Karpas-422 (cell line): ENCODE results near the gene MAPT. TPM values are rescaled to one million over a fixed set of nuclear protein-coding genes. Genes with fewer than 3 reads are reported as not detected.

Source experiments
- DNase-seq: peaks from one replicate; pipeline ENCODE4 v3.0.0-alpha.2; 2015
- H2AFZ ChIP-seq: fragments of 200-600 bp; sonication (generic); 2 replicates; pipeline ENCODE4 v1.6.1; 2014; ENCODE audit warnings: antibody characterized with exemption, low read length, mixed read lengths
- H3K27ac ChIP-seq: fragments of 200-600 bp; sonication (generic); 2 replicates; pipeline ENCODE4 v1.5.1; 2014; ENCODE audit warnings: mild to moderate bottlenecking, low read length, moderate library complexity
- H3K27me3 ChIP-seq: fragments of 200-600 bp; sonication (generic); 2 replicates; pipeline ENCODE4 v1.6.1; 2014; ENCODE audit warnings: low read length, mixed read lengths
- H3K36me3 ChIP-seq: fragments of 200-600 bp; sonication (generic); 2 replicates; pipeline ENCODE4 v1.6.1; 2014; ENCODE audit warnings: low read length, mixed read lengths; ENCODE audit not compliant: insufficient read depth
- H3K4me1 ChIP-seq: fragments of 200-600 bp; sonication (generic); 2 replicates; pipeline ENCODE4 v1.6.1; 2014; ENCODE audit warnings: mild to moderate bottlenecking, low read length, mixed read lengths
- H3K4me2 ChIP-seq: fragments of 200-600 bp; sonication (generic); 2 replicates; pipeline ENCODE4 v1.6.1; 2014; ENCODE audit warnings: low read length, low read depth, mild to moderate bottlenecking; ENCODE audit not compliant: poor library complexity, severe bottlenecking
- H3K4me3 ChIP-seq: fragments of 200-600 bp; sonication (generic); 2 replicates; pipeline ENCODE4 v1.5.1; 2014; ENCODE audit warnings: mild to moderate bottlenecking, antibody characterized with exemption, low read length, mixed read lengths
- H3K79me2 ChIP-seq: fragments of 200-600 bp; sonication (generic); 2 replicates; pipeline ENCODE4 v1.6.1; 2014; ENCODE audit warnings: mild to moderate bottlenecking, low read length, mixed read lengths
- H3K9ac ChIP-seq: fragments of 200-600 bp; sonication (generic); 2 replicates; pipeline ENCODE4 v1.6.0; 2014; ENCODE audit warnings: low read length
- H3K9me2 ChIP-seq: fragments of 200-600 bp; sonication (generic), shearing (Covaris generic); replicated peaks from 2 replicates; pipeline ENCODE4 v1.6.0; 2014; ENCODE audit warnings: mild to moderate bottlenecking, low read length, moderate library complexity; ENCODE audit not compliant: insufficient read depth
- H3K9me3 ChIP-seq: fragments of 300-700, 200-600 bp; sonication (generic); 2 replicates; pipeline ENCODE4 v1.6.1; 2014; ENCODE audit warnings: low read length, mixed read lengths
- H4K20me1 ChIP-seq: fragments of 200-600 bp; sonication (generic); 2 replicates; pipeline ENCODE4 v1.6.1; 2014; ENCODE audit warnings: mild to moderate bottlenecking, antibody characterized with exemption, low read length, low read depth; ENCODE audit not compliant: insufficient read depth
- total RNA-seq: library from RNA; depleted of rRNA; stranded (reverse); fragments of >200 nt; shearing (Covaris generic); gene quantifications from 2 replicates; pipeline ENCODE4 v1.2.3, GENCODE V29; 2014; ENCODE audit warnings: low replicate concordance

The MAPT gene
- total RNA-seq, 1 experiment from 2014 or later: 0.15 TPM

DNA sequence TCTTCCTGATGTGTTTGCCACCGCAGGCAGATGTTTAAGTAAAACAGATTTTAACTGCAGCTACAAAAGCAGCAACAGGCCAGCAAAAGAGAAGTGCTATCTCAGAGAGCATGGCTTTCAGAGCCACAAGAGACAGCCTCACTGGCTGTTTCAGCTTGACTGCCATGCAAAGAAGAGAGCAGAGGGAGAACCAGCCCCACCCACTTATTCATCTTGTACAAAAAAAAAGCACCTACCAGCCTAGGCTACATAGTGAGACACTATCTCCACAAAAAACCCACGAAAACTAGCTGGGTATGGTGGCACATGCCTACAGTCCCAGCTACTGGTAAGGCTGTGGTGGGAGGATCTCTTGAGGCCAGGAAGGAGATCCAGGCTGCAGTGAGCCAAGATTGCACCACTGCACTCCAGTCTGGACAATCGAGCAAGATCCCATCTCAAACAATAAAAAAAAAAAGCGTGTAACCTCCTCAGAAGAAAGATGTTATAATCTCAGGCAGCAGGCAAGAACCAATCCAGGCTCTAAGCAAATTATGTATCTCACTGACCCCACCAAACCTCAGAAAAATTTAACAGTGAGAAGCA is 134.7 kb downstream of the MAPT start:
- Histone ChIP-seq H3K79me2 (no peaks in the 10 kb centered on the region), H3K9me2 (no peaks in the 10 kb centered on the region), H3K36me3 (peaks cover 10% of the 10 kb centered on the region; the same call in 1 of the 2 replicates), H3K4me3 (peak overlapping the region; percentile 54), H3K27me3 (no peaks in the 10 kb centered on the region), H3K9me3 (no peaks in the 10 kb centered on the region), H3K9ac (peak overlapping the region; percentile 70), H2AFZ (no peak overlapping the region), H3K4me1 (peaks cover 69% of the 10 kb centered on the region), H3K4me2 (peak overlapping the region; percentile 72), H4K20me1 (no peaks in the 10 kb centered on the region), H3K27ac (peak overlapping the region; percentile 95)
- DNase-seq: peak; percentile 93

DNA sequence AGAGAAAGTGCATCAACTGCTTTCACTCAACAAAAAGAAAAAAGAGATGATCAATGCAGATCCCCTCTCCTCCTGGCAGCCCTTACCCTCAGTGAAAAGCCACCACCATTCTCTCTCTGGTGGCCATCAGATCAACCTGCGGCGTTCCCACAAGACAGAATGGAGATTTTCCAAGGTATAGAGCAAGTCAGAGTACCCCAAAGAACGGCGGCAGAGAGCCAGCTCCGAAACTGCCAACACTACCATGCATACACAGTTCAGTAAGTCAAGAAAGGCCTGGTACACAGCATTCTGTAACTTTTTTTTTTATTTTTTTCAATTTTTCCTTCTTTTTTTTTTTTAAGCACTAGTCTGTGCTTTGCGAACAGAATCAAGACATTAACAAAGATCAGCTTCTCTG is 135.3 kb downstream of the MAPT start:
- Histone ChIP-seq H3K9me3 (no peaks in the 10 kb centered on the region), H3K4me3 (no peak overlapping the region), H3K4me2 (peak overlapping the region; percentile 72), H4K20me1 (0 out of 2 replicates have a peak, but pooled peaks cover under 1% of the 10 kb centered on the region), H3K36me3 (peaks cover 12% of the 10 kb centered on the region; the same call in 1 of the 2 replicates), H3K27ac (peak overlapping the region; percentile 95), H2AFZ (no peak overlapping the region), H3K9me2 (no peaks in the 10 kb centered on the region), H3K27me3 (no peaks in the 10 kb centered on the region), H3K4me1 (peaks cover 69% of the 10 kb centered on the region), H3K79me2 (no peaks in the 10 kb centered on the region), H3K9ac (no peak overlapping the region)
- no peak for DNase-seq

DNA sequence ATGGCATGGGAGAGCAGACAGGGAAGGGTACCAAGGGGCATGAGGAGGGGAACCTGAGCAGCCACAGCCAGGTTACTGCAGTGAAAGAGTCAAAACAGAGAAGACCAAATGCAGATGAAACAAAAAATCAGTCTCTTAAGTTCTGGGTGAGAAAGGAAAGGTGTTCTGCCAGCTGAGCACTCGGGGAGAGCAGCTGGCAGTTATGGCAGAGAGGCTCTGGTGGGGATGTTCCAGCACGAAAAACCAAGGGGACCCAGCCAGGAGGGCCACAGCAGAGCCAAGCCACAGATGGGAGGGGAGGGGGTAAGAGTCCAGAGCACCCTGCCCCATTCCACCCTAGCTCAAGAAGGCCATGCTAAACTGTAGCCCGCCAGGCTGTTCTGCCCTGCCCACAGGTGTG is 136.4 kb downstream of the MAPT start:
- Histone ChIP-seq H3K9ac (no peak overlapping the region), H3K4me2 (peak overlapping the region; percentile 15), H3K27me3 (no peaks in the 10 kb centered on the region), H3K4me3 (no peak overlapping the region), H3K9me2 (no peaks in the 10 kb centered on the region), H3K4me1 (peaks cover 63% of the 10 kb centered on the region), H4K20me1 (0 out of 2 replicates have a peak, but pooled peaks cover 4% of the 10 kb centered on the region), H3K27ac (peak overlapping the region; percentile 95), H3K9me3 (no peaks in the 10 kb centered on the region), H3K36me3 (peaks cover 19% of the 10 kb centered on the region; the same call in 1 of the 2 replicates), H2AFZ (no peak overlapping the region), H3K79me2 (no peaks in the 10 kb centered on the region)
- DNase-seq: no peak

DNA sequence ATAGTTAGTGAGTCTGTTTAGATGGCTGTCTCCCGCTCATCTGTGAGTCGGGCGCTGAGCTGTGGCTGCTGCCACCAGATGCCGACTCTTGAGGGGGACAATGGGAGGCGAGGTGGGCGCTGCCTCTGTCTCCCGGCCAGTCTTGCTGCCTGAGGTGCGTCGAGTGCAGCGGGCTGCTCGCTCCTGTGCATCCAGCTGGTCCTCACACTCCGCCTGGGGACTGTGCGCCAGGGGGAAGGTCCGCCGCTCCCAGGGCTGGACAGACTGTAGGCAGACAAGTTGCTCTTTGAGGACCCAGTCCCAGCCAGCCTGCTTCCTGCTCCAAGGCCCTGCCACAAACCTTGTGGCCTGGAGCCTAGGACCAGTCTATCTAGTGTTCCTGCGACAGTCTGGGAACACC is 137.1 kb downstream of the MAPT start:
- no peak overlapping the region for H3K9ac ChIP-seq
- no peak overlapping the region for H3K4me2 ChIP-seq
- H3K27ac ChIP-seq: no peak overlapping the region
- H3K9me3 ChIP-seq: no peaks in the 10 kb centered on the region
- H3K9me2 ChIP-seq: no peaks in the 10 kb centered on the region
- DNase-seq: no peak
- H3K36me3 ChIP-seq: peaks cover 22% of the 10 kb centered on the region; the same call in 1 of the 2 replicates
- H3K4me3 ChIP-seq: no peak overlapping the region
- H3K4me1 ChIP-seq: peaks cover 56% of the 10 kb centered on the region
- no peaks in the 10 kb centered on the region for H3K27me3 ChIP-seq
- H3K79me2 ChIP-seq: no peaks in the 10 kb centered on the region
- 0 out of 2 replicates have a peak, but pooled peaks cover 4% of the 10 kb centered on the region for H4K20me1 ChIP-seq
- no peak overlapping the region for H2AFZ ChIP-seq

DNA sequence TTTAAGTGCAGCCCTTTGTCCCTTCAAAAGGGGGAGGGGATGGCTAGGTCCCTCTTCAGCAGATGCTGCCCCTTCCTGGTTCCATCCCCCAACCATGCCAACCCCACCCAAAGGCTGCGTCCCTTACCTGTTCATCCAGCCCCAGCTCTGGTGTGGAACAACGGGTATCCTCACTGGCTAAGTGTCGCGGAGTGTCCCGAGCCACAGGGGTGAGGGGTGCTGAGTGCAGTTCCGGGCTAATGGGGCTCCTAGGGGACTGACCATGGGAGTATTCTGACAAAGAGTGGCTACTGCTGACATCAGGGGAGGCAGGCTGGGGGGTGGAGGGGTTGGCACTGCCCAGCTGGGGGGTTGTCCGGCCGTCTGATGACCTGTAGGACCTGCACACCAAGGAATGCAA is 137.6 kb downstream of the MAPT start:
- Histone ChIP-seq H2AFZ (no peak overlapping the region), H3K4me2 (no peak overlapping the region), H3K9ac (no peak overlapping the region), H3K79me2 (no peaks in the 10 kb centered on the region), H3K27ac (no peak overlapping the region), H3K4me1 (peaks cover 51% of the 10 kb centered on the region), H3K9me2 (no peaks in the 10 kb centered on the region), H3K27me3 (no peaks in the 10 kb centered on the region), H4K20me1 (0 out of 2 replicates have a peak, but pooled peaks cover 4% of the 10 kb centered on the region), H3K4me3 (no peak overlapping the region), H3K36me3 (peaks cover 22% of the 10 kb centered on the region; the same call in 1 of the 2 replicates), H3K9me3 (no peaks in the 10 kb centered on the region)
- no peak for DNase-seq

DNA sequence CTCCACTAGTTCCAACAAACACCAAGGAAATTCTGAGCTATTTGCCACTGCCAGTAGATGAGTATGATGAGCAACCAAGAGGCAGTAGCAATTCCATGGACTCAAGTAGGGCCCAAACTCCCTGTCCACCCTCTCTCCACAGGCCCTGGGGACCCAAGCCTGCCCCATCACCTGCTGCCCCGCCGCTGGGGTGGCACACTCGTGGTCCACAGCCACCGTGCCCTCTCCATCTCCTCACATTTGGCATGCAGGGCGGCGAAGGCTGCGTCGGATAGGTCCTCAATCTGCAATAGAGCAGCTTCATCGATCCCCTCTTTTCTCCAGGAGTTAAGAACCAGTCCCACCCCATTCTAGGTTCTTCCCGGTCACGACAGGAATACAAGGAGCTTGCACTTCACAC is 138.6 kb downstream of the MAPT start:
- Histone ChIP-seq H3K36me3 (peaks cover 29% of the 10 kb centered on the region), H3K27ac (no peak overlapping the region), H3K4me1 (peaks cover 41% of the 10 kb centered on the region), H3K9me2 (no peaks in the 10 kb centered on the region), H3K4me2 (no peak overlapping the region), H3K9me3 (no peaks in the 10 kb centered on the region), H3K27me3 (no peaks in the 10 kb centered on the region), H3K79me2 (no peaks in the 10 kb centered on the region), H3K4me3 (no peak overlapping the region), H2AFZ (no peak overlapping the region), H3K9ac (no peak overlapping the region), H4K20me1 (0 out of 2 replicates have a peak, but pooled peaks cover 4% of the 10 kb centered on the region)
- DNase-seq: no peak

DNA sequence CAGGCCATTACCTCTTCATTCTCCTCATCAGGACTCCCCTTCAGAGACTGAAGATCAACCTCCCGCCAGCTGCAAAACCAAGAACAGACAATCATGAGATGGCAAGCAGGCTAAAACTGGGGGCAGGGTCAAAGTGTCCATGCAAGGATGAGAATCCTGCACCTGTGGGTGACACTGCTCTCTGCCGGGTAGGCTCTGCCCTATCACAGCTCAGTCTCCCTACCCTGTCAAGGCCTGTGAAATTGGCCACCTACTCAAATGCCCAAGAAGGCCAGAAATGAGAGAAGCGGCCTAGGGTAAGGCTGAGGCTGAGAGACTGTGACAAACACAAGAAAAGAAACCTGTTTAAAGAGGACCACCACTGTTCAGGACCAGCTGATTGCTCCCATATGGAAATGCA is 139.0 kb downstream of the MAPT start:
- H3K4me1 ChIP-seq: peaks cover 36% of the 10 kb centered on the region
- DNase-seq: no peak
- no peak overlapping the region for H3K9ac ChIP-seq

DNA sequence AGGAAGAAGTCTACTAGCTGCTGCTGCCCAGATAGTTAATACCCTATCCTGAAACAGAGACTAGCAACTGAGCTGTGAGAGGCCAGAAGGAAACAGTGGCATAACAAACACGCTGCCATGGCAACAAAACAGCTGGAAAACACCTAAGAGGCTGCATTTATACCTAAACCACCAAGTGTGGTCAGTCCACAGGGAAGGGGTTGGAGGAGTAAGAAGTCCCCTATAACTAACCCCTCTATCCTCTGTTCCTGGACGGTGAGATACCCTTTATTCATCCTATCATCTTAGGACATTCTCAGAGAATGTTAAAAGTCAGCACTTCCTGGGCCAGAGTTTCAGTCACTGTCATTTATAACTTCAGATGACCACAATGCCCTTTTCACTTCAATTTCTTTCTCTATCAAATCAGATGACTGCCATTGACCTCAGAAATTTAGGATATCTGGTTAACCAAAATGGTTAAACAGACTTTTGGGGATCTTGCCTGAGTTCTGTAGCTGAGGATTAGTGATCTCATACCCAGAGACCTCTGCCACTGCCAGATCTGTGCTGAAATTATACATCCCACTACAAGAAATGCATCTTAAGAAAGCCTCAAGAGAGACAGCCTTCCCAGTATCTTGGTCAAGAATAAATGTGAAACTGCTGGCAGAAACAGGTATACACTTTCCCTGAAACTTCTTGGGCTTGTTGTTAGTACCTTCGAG is 140.9 kb downstream of the MAPT start:
- H3K4me1 ChIP-seq: peaks cover 18% of the 10 kb centered on the region
- no peak overlapping the region for H2AFZ ChIP-seq
- H4K20me1 ChIP-seq: 0 out of 2 replicates have a peak, but pooled peaks cover 4% of the 10 kb centered on the region
- no peak overlapping the region for H3K4me2 ChIP-seq
- DNase-seq: no peak
- H3K36me3 ChIP-seq: peaks cover 45% of the 10 kb centered on the region
- no peak overlapping the region for H3K4me3 ChIP-seq
- no peak overlapping the region for H3K9ac ChIP-seq
- H3K9me3 ChIP-seq: no peaks in the 10 kb centered on the region
- peak overlapping the region; percentile 29; the same call in 1 of the 2 replicates for H3K27ac ChIP-seq
- H3K79me2 ChIP-seq: no peaks in the 10 kb centered on the region
- H3K9me2 ChIP-seq: no peaks in the 10 kb centered on the region
- H3K27me3 ChIP-seq: no peaks in the 10 kb centered on the region

More for the DNA sequence above, 139.0 kb downstream of the MAPT start:
- H3K9me2 ChIP-seq: no peaks in the 10 kb centered on the region
- no peak overlapping the region for H2AFZ ChIP-seq
- H4K20me1 ChIP-seq: 0 out of 2 replicates have a peak, but pooled peaks cover 4% of the 10 kb centered on the region
- no peaks in the 10 kb centered on the region for H3K79me2 ChIP-seq
- no peak overlapping the region for H3K4me3 ChIP-seq
- H3K4me2 ChIP-seq: no peak overlapping the region
- H3K27me3 ChIP-seq: no peaks in the 10 kb centered on the region
- no peaks in the 10 kb centered on the region for H3K9me3 ChIP-seq
- peaks cover 34% of the 10 kb centered on the region for H3K36me3 ChIP-seq
- H3K27ac ChIP-seq: no peak overlapping the region
